Kidney tubule cell (primary cell): Measurements from ENCODE around the gene RASL10A.

Experiments used
- DNase-seq: peaks from one replicate; pipeline ENCODE4 v3.0.0-alpha.2; 2018; ENCODE audit warnings: low spot score

Gene RASL10A

DNA sequence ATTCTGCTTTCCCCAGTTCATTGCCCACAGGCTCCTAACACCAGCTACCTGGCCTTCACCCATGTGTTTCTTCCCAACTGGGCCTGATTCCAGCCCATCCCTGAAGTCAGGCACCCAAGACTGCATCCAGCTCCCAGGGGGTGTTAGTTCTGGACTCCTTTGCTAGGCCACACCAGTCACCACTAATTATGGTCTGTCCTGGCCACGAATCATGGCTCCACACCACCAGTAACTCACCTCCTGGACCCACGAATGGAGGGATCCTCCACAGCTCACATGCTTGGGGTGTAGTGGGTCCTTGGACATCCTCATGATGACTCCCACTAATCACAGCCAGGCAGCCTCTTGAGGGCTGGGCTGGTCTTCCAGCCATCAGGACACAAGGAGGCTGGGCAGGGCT lies 3.6 kb upstream of the RASL10A start:
- DNase-seq: no peak

DNA sequence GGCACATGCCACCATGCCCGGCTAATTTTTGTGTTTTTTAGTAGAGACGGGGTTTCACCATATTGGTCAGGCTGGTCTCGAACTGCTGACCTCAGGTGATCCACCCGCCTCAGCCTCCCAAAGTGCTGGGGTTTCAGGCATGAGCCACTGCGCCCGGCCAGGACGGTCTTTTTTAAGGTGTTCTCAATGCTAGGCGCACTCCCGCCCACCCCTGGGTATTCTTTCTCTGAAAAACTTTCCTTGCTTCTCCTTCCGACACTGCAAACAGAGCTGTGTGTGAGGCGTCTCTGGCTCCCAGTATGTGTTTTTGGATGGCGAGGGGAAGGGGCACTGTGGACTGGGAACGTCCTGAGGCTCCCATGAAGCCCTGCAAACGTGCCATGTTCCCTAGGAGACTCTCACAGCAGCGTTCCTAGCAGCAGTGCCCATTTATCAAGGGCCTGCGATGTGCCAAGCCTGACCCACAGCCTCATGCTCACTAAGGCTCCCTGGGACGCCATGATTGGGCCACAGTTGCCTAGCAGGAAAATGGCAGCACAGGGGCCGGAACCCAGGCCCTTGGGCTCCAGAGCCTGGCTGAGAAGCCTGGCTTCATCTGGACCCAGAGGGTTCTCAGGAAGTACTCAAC lies 2.4 kb upstream of the RASL10A start:
- DNase-seq: no peak

DNA sequence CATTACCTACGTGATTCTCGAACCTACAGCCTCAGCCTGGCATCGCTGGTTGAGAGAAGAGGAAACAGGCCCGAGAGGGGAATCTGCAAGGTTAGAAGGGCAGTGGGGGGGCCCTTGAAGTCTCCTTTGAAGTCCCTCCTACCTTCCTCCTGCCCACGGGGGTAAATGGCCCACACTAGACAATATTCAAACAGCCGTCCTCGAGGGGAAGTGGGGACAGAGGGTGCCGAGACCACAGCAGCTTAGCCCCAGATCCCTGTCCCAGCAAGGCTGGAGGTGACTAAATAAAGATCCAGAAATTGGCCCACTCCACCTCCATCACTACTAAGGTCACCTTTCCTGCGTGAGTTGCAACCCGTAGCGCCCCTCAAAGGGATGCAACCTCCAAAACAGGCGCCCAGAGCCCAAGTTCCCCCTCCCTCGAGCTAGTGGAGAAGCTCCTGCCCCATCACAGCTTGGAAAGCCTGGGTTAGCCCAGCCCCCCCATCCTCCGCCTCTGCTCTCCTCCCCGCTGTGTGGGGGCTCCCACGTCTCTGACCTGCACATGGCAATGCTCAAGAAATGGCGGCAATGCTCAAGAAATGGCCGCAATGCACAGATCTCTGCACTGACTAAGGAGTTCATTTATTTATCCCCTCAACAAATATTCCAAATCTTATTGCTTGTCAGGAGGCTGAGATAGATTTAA lies 788 bp upstream of the RASL10A start:
- DNase-seq: no peak

DNA sequence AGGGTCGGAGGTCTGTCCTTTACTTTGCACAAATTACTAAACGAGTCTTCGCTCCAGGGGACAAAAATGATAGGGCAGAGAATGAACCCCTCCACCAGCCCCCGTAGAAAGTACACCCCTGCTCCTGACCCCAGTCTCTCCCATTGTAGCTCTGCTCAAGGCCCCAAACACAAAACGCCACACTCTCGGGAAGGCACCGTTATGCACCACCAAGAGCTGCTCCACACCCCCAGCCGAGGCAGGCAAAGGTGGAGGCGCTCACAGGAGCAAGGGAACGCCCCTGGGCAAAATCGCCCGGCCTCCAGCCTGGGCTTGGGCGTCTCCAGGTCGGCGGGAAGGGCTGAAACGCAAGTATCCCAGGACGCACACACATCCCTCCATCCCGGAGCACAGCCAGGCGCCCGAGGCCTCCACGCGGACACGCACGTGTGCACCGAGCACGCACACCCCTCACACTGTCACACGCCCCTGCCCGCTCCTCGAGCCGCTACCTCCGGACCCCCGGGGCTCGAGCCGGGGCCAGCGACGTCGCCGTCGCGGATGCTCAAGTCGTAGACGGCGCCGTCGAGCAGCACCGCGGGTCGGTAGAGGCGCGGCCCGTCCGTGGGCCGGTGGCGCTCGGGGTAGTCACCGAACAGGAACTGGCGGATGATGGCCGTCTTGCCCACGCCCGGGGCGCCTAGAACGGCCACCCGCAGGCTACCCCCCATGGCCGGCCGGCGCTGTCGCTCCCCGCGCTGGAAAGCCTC lies 786 bp downstream of the RASL10A start:
- no peak for DNase-seq

DNA sequence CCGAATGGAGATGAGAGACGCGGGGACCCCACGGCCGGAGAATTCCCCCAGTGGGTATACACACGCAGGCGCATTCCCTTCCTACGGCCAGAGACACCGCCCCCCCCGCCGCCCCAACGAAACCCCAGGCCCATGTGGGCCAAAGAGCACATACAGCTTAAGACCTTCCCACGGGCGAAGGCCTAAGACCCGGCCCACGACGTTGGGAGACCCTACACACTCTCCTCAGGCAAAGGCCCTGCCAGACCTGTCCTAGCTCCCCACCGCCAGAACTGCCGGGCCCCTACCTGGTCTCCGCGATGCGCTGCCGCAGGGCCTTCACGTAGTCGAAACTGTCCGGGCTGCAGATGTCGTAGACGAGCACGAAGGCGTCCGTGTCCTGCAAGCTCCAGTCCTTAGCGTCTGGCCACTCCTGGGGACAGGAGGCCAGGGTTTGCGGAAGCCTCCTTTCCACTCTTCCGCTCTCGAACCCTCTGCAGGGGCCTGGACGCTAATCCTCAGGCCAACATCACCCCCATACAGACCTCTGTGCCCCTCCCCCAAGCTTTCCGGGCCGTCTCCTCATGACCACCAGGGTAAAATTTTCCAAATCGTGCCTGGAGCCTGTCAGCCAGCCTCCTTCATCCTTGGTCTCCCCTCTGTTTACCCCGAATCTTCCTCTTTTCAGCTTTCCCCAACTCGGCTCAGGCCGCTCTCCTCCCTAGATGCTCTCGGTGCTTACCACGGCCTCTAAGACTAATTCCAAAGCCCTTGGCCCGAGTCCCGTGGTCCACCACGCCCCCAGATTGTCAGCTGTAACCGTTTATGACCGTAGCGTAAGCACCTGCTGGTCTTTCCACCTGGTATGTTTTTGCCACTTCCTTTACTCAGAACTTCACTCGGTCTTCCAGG lies 1.7 kb downstream of the RASL10A start:
- DNase-seq: peak; percentile 36

DNA sequence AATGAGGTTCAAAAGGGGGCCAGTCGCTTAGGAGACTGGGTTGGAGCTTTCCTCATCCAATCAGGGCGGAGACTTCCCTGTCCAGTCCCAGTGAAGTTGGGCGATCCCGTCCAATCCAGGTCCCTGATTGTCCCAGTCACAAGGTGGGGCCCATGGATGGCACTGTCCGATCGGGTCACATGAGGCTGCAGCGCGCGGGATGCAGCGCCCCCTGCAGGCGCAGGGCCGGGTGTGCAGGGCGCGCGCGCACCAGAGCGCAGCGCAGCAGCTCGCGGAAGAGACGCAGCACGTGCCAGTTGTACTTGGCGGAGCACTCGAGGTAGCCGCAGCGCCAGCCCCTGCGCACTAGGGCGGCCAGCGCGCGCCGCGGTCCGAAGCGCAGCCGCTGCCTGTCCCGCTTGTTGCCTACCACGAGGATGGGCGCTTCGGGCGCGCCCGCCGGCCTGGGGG lies 2.3 kb downstream of the RASL10A start:
- peak; percentile 28 for DNase-seq

DNA sequence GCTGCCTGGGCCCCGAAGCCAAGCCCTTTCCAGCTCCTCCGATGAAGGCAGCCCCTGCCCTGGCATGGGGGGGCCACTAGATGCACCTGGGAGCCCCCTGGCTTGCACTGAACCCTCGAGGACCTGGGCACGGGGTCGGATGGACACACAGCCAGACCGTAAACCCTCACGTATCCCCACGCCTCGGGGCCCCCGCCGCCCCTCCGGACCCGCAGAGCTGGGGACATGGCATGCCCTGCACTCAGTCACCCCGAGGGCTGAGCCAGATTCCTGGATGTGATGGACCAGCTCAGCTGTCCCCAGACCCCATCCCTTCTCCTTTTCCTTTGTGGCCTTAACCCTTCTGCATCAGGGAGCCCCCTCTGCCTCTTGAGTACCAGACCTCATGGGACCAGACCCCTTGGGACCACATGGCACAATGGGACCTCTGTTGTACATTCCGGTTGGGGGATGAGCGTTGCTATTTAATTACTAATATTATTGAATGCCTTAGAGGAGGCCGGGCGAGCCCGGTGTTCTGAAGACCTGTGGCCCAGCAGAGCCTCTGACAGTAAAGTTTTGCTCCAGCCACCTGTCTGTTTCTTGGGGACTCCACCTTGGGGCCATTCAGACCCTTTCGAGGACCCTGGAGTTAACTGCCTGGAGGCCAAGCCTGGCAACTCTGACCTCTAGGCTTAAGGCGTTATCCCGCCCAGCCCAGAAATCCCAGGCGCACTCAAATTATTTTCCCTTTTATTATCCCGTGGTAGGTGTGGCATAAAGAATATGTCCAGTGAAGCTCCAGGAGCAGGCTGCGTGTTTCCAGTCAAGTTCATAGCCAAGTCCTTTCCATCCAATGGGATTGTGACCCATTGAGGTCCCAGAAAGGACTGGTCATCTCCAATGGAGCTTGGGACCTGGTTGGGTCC lies 3.0 kb downstream of the RASL10A start:
- DNase-seq: no peak

DNA sequence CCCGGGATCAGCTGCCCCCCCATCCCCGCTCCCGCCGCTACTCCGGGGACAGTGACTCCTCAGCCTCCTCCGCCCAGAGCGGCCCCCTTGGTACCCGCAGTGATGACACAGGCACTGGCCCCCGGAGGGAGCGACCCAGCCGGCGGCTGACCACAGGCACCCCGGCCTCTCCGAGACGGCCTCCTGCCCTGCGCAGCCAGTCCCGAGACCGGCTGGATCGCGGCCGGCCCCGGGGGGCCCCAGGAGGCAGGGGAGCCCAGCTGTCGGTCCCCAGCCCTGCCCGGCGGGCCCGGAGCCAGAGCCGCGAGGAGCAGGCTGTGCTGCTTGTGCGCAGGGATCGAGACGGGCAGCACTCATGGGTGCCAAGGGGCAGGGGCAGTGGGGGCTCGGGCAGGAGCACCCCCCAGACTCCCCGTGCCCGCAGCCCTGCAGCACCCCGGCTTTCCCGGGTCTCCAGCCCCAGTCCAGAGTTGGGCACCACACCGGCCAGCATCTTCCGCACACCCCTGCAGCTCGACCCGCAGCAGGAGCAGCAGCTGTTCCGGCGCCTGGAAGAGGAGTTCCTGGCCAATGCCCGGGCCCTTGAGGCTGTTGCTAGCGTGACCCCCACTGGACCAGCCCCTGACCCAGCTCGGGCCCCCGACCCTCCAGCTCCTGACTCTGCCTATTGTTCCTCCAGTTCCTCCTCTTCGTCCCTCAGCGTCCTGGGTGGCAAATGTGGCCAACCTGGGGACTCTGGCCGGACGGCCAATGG lies 3.9 kb downstream of the RASL10A start:
- no peak for DNase-seq

DNA sequence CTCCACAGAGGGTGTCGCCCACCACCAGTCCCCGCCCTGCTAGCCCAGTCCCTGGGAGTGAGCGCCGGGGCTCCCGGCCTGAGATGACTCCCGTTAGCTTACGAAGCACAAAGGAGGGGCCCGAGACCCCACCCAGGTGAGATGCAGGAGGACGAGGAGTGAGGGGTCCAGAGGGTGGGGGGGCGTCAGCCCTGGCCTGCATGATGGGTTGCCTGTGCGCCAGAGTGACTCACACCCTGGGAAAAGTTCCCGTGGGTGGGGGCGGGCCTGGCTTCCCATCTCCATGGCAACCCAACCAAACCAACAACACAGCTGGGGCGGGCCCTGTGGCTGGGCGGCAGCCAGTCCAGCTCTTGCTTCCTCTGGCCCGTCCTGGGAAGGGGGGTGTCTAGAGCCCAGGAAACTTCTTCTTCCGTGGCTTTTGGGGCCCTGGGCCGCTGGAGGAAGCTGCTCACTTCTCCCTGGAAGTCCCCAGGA lies 4.6 kb downstream of the RASL10A start:
- peak; percentile 95 for DNase-seq

DNA sequence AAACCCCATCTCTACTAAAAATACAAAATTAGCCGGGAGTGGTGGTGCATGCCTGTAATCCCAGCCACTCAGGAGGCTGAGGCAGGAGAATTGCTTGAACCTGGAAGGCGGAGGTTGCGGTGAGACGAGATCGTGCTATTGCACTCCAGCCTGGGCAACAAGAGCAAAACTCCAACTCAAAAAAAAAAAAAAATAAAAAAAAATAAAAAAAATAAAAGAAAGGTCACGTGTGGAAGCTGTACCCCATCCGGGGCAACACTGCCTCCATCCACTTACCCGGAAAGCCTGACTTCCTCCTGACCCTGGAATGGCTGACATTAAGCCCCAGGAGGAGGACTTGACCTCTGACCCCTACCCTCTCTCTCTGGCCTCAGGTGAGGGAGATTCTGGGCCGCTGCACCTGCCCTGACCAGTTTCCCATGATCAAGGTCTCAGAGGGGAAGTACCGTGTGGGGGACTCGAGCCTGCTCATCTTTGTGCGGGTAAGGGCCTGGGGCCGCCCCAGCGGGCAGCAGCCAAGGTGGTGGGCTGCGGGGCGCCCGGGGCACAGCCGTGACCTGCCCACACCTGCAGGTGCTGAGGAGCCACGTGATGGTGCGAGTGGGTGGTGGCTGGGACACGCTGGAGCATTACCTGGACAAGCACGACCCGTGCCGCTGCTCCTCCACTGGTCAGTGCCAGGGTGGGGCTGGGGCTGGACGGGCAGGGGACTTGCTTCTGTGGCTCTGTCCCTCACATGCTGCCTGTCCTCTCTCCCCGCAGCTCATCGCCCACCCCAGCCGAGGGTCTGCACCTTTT lies 5.2 kb downstream of the RASL10A start:
- no peak for DNase-seq

DNA sequence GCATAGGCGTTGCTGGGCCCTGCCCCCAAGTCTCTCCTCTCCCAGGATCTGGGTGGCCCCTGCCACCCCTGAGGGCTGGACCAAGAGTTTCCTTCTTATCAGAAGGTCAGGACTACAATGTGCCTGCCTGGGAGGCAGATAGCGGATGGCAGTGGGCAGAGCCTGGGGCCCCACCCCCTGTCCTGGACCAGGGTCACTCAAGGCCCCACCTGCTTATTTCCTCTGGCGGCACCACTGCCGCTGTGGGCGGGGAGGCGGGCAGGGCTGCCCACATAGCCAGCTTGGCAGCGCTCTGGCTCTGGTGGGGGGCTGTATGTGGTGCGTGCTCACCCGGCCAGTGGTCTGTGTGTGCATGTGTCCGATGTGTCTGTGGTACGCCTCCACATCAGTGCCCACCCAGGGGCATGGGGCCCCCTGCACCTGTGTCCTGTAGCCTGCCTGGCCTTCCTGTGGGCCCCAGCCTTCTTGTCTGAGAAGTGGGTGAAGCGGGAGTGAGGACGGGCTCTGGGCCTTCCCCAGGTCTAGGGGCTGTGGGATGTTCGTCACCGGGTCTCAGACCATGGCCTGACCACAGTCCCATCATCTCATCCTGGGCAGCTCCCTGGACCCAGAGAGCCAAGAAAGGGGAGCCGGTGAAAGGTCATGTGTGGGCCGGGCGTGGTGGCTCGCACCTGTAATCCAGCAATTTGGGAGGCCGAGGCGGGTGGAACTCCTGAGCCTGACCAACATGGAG lies 6.0 kb downstream of the RASL10A start:
- DNase-seq: no peak

DNA sequence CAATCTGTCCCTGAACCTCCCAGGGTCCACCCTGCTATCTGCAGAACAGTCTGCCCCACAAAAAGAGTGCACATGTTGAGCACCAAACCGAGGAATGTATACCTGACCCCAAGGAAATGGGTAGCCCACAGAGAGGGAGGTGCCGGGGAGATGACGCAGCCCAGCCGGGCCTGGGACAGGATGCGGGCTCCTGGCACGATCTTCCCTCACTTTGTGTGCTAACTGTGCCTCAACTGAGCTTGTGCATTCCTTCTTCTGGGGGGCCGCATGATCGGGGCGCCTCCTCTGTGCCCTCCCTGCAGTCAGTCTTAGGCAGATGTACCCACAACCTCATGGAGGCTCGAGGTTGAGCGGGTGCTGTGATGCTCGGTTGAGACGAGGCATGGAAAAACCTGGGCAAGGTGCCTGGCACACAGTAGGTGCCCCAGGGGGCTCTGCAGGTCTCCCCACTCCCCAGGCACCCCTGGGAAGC lies 6.7 kb downstream of the RASL10A start:
- no peak for DNase-seq

DNA sequence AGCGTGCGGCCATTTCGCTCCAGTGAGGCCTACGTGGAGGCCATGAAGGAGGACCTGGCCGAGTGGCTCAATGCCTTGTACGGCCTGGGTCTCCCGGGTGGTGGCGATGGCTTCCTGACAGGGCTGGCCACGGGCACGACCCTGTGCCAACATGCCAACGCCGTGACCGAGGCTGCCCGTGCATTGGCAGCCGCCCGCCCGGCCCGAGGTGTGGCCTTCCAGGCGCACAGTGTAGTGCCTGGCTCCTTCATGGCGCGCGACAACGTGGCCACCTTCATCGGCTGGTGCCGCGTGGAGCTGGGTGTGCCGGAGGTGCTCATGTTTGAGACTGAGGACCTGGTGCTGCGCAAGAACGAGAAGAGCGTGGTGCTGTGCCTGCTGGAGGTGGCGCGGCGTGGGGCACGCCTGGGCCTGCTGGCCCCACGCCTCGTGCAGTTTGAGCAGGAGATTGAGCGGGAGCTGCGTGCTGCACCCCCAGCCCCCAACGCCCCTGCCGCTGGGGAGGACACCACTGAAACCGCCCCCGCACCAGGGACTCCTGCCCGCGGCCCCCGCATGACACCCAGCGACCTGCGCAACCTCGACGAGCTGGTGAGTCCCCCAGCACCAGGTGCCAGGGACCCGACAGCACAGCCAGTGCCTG lies 7.2 kb downstream of the RASL10A start:
- no peak for DNase-seq

DNA sequence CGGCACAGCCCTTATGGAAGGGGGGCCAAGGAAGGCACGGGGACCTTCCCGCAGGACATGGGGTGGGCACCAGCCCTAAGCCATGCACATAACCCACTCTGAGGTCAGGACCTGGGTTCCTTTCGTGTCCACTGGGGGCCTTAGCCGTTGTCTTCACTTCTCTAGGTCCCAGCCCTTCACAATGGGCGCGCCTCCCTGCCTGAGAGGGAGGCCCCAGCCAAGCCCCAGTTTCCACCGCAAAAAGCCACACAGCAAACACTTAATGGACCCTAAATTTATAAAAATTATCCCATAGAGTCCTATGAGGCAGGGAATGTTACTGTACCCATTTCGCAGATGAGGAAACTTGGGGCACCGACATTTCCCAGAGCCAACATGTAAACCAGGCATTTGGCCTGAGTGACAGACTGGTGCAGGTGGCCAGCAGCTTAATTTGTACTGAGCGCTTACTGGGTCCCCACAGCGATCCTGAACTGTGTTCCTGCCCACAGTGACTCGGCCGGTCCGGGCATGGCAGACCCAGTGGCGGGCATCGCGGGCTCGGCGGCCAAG lies 7.8 kb downstream of the RASL10A start:
- no peak for DNase-seq

DNA sequence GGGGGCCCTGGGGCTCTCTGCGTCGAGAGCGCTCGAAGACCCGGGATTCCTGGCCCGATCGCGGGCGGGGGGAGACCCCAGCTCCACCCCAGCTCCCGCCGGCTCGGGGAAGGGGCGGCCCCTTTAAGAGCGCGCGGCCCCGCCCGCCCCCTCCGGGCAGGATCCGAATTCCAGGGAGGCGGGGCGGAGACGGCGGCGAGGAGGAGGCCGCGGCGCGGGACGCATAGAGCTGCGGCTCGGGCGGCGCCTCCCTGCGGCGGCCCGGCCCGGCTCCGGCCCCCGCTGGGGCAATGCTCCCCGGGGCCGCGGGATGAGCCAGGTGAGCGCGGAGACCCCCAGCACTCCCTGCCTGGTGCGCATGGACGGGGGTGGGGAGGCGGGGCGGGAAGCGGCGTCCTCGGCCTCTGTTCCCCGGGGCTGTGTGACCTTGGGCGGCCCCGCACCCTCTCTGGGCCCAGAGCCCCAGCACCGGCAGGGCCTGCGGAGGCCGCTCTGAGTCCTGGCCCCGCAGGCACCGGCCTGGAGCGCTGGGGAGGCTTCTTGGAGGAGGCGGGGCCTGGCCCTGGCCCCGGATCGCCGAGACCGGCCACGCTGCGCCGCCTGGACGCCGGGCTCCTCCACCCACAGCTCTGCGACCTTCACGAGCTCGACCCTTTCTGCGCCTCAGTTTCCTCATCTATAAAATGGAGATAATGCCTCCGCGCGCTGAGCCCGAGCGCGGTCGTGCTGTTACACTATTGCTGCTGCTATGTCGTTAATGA lies 8.5 kb downstream of the RASL10A start:
- peak; percentile 79 for DNase-seq

DNA sequence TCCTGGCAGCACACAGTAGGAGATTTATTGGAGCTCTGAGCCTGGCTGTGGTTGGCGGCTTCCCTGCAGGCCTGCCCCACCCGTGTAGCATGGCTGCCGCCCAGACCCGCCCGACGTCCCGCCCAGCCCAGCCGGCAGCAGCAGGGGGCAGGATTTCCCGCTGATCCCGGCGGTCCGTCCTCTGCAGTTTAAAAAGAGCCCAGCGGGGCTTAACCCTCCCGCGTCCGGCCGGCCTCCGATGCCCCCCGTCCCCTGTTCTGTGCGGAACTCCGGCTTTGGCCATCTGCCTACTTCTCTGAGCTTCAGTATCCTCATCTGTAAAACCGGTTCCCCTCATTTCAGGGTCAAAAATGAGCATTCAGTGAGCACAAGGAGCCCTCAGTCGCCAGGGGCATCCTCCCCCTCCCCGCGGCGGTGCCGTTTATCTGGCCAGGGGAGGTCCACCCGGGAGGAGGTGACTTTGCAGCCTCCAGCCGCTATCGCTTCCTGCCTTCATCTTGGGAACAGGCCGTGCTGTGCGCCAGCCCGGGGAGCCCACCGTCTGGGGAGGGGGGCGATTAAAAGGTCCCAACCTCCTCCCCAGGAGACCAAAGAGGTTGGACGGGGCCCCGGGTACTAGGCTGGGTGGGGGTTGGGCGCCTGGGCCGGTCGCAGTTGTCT lies 9.2 kb downstream of the RASL10A start, which contains the start of gene GAS2L1:
TSS of gene GAS2L1 (plus strand) at position 476 of the 660 bp plus-strand sequence. CDS start 1,456 bp downstream, outside the sequence.
- peak; percentile 82 for DNase-seq
